HG03097 (cell line): ENCODE data around the gene COX19.

Experiments
- ATAC-seq: cut with Tn5 transposase; IDR thresholded peaks from one replicate; pipeline ENCODE4 v1.9.1; 2021; ENCODE audit not compliant: unreplicated experiment, low FRiP score

COX19 gene

GRCh38 chr7:974820-975681, at the start of gene COX19:
Gene COX19, minus strand, starts transcription at chr7:975549. Its CDS starts 40 bp downstream, at chr7:975509.
- ATAC-seq, result peak; percentile 64

DNA sequence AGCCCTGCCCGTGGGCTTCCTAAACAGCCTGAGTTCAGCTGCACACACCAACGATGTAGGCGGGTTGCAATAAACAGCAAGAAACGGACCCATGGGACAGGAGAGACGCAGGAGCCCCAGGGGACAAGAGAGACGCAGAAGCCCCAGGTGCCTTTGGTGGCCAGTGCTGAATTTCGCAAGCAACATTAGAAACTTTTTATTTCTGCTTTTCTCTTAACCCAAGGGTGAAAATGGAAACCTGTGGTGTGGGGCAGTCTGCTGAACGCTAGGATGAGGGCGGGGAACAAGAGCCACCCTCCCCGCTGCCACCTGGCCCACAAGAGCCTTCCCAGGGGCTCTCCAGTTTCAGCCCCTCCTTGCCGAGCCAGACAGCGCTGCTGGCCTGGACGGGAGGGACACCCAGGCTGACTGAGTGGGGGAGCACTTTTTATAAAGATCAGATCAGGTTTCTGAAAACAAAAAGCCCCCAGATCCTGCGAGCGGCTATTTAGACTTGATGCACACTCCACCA, 49.0 kb upstream of the COX19 start:
- peak; percentile 41 for ATAC-seq

- ATAC-seq, result no peak
These were observed 47.6 kb upstream of the COX19 start for GRCh38 chr7:1022801-1023465.

GRCh38 chr7:1022356-1022755, 47.0 kb upstream of the COX19 start:
- ATAC-seq, result no peak

GRCh38 chr7:1021931-1022330, 46.6 kb upstream of the COX19 start:
- ATAC-seq, result no peak

GRCh38 chr7:1021366-1021765, 46.0 kb upstream of the COX19 start:
- no peak for ATAC-seq

GRCh38 chr7:1020849-1021251, 45.5 kb upstream of the COX19 start:
- no peak for ATAC-seq

- no peak for ATAC-seq
These were observed 44.7 kb upstream of the COX19 start for GRCh38 chr7:1019789-1020610.

- ATAC-seq, result no peak
These were observed 44.0 kb upstream of the COX19 start for GRCh38 chr7:1019255-1019785.

- ATAC-seq, result no peak
These were observed 43.0 kb upstream of the COX19 start for GRCh38 chr7:1018334-1018695.

DNA sequence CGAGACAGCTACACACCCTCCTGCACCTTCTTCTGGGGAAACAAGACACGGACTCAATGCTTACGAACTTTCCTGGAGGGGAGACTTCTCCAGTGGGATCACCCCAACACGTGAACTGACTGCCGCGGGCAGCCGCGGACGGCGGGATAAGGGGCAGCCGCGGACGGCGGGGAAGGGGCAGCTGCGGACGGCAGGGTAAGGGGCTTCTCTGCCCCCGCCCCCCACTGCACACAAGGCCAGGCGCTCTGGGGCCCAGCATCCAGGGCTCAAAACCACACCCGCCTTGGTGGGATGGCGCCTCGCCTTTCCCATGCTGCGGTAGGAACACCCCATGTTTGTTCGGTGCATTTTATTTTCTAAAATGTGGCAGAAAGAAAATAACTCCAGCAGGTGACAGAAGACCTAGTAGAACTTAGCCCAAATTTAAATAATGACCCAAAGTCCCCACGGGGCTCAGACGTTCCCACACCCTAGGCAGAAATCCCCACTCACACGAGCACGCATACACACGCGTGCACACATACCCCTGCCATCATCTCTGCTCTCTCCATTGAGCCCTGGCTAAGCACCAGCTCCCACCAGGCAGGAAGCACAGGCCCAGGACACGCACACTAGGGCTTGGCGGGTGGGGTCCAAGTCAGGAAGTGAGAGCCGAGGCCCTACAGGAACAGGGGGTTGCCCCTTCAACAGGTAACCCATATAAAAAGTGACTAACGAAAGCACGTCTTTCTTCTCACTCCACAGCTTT, 42.4 kb upstream of the COX19 start:
- no peak for ATAC-seq

DNA sequence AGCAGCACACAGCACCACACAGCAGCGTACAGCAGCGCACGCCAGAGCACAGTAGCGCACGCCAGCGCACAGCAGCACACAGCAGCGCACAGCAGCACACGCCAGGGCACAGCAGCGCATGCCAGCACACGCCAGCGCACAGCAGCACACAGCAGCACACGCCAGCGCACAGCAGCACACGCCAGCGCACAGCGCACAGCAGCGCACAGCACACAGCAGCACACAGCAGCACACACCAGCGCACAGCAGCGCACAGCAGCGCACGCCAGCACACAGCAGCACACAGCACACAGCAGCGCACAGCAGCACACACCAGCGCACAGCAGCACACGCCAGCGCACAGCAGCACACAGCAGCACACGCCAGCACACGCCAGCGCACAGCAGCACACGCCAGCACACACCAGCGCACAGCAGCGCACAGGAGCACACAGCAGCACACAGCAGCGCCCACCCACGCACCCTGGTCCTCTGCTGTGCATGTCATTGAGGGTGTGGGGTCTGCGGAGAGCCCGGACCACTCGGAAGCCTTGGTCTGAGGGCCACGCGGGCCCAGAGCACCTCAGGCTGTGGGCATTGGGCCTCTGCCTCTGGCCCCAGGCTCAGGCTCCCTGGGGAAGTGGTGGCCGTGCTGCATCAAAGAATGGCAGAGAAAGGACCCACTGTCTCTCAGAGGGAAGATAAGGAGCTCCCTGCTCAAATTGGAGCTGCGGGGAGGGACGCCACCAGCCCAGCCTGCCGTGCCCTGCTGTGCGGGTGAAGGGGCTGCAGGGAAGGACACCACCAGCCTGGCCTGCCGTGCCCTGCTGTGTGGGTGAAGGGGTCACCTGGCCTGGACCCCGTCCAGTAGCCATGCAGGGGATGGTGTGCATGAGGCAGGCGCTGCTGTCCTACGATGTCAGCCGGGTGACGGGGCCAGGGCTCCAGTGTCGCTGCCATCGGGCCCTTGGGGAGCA, 41.5 kb upstream of the COX19 start:
- no peak for ATAC-seq

- no peak for ATAC-seq
These were observed 40.1 kb upstream of the COX19 start for GRCh38 chr7:1015196-1016121.

DNA sequence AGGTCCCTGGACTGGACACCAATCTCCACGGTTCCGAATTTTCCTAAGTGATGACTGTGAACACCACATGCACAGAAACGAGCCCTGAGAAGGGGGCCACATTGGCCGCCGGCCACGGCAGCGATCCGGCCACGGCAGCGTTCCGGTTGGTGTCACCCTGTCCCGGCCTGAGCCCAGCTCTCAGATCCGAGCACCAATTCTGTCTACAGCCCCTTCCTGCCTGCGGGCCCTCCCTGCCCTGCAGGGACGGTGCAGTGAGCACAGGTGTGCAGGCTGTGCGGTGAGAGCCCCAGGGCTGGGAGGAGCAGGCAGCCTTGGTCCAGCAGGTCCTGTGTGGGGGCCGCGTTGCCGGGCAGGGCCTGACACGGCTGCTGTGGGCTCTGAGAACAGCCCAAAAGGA, 39.3 kb upstream of the COX19 start:
- ATAC-seq, result no peak

- ATAC-seq, result no peak
These were observed 38.2 kb upstream of the COX19 start for GRCh38 chr7:1013581-1013980.

- no peak for ATAC-seq
These were observed 37.4 kb upstream of the COX19 start for GRCh38 chr7:1012716-1013095.

GRCh38 chr7:1012004-1012715, 36.8 kb upstream of the COX19 start:
- ATAC-seq, result no peak
